K562 (cell line): Measurements from ENCODE around the gene ABHD12. TPM values are rescaled to one million over a fixed set of nuclear protein-coding genes. Genes with fewer than 3 reads are reported as not detected.

Experiments used
- ATAC-seq: fragments of 200-7000 bp; cut with Tn5 transposase; 3 replicates; pipeline ENCODE4 v1.9.1; 2020; ENCODE audit warnings: moderate library complexity
- BruUV-seq: library from RNA; stranded (reverse); fragments of 400-500 nt; replicated peaks from 2 replicates; lab custom pipeline; 2021; lab: Mats Ljungman, UMichigan
- CTCF ChIA-PET: fragments of 300-600 bp; formaldehyde crosslinking; extraction: SDS; loops from one replicate; lab custom pipeline; 2021; ENCODE audit warnings: low intra/inter-chr PET ratio; lab: Yijun Ruan, JAX
- POLR2A ChIA-PET: fragments of 300-600, 350-650 bp; sonication (Branson Sonifier 250); formaldehyde crosslinking; extraction: SDS; loops from one replicate; lab custom pipeline; 2021; ENCODE audit warnings: antibody characterized with exemption, inconsistent platforms; lab: Yijun Ruan, JAX
- DNase-seq, 4 experiments: peaks; one replicate each; pipeline versions ENCODE4 v3.0.0 to v3.0.0-alpha.2; 2011 to 2018; ENCODE audit warnings: low spot score in 3 of 4, mixed read lengths in 3 of 4; ENCODE audit errors: extremely low read depth in 1 of 4
- FAIRE-seq: peaks from 2 replicates; lab custom pipeline; 2011; peaks lifted over from hg19 to GRCh38; lab: Jason Lieb, UNC
- H2AFZ ChIP-seq: 2 replicates; pipeline ENCODE4 v1.6.0; 2011; ENCODE audit warnings: low read depth, low read length, control low read depth, inconsistent platforms
- H3K27ac ChIP-seq: fragments of 200-600 bp; 3 replicates; pipeline ENCODE4 v1.8.0; 2011; ENCODE audit warnings: low read depth, mild to moderate bottlenecking, control low read depth, inconsistent platforms, low read length, moderate library complexity, mixed read lengths; ENCODE audit errors: extremely low read depth
- H3K27me3 ChIP-seq, 2 experiments: fragments of 300-600 bp in 1 of 2; 2 replicates in 1 of 2; 3 replicates in 1 of 2; pipeline versions ENCODE4 v1.6.0 to v1.8.0; 2011; ENCODE audit warnings: inconsistent platforms in 2 of 2, low read length in 2 of 2, mild to moderate bottlenecking in 1 of 2, mixed read lengths in 1 of 2, moderate library complexity in 1 of 2; ENCODE audit not compliant: control insufficient read depth in 2 of 2, insufficient read depth in 2 of 2
- H3K36me3 ChIP-seq: fragments of 300-600 bp; 3 replicates; pipeline ENCODE4 v1.8.0; 2011; ENCODE audit warnings: mild to moderate bottlenecking, low read length, inconsistent platforms; ENCODE audit not compliant: control insufficient read depth, insufficient read depth
- H3K4me1 ChIP-seq, 2 experiments: fragments of 200-600 bp in 1 of 2; replicated peaks in 1 of 2; 2 replicates in 1 of 2; 3 replicates in 1 of 2; pipeline versions ENCODE4 v1.5.1 to v1.8.0; 2011; ENCODE audit warnings: inconsistent platforms in 2 of 2, low read length in 2 of 2, mild to moderate bottlenecking in 1 of 2, mixed read lengths in 1 of 2, moderate library complexity in 1 of 2; ENCODE audit not compliant: control insufficient read depth in 2 of 2, insufficient read depth in 2 of 2
- H3K4me2 ChIP-seq: 2 replicates; pipeline ENCODE4 v1.6.1; 2011; ENCODE audit warnings: low read length, control low read depth, inconsistent platforms, mixed read lengths; ENCODE audit not compliant: insufficient read depth
- H3K4me3 ChIP-seq: fragments of 200-600 bp; sonication (generic), shearing (Covaris generic); 2 replicates; pipeline ENCODE4 v1.5.1; 2016; ENCODE audit warnings: control low read depth, inconsistent platforms
- H3K79me2 ChIP-seq: fragments of 200-600 bp; 3 replicates; pipeline ENCODE4 v1.8.0; 2011; ENCODE audit warnings: low read length, inconsistent platforms; ENCODE audit not compliant: control insufficient read depth, insufficient read depth
- H3K9ac ChIP-seq, 2 experiments: 2 replicates each; pipeline versions ENCODE4 v1.6.0 to v1.6.1; 2011; ENCODE audit warnings: low read depth in 2 of 2, low read length in 2 of 2, control low read depth in 1 of 2, inconsistent platforms in 1 of 2, mild to moderate bottlenecking in 1 of 2, mixed read lengths in 1 of 2; ENCODE audit not compliant: insufficient read depth in 1 of 2
- H3K9me1 ChIP-seq: one replicate; pipeline ENCODE4 v1.6.0; 2011; ENCODE audit warnings: inconsistent platforms, mild to moderate bottlenecking, low read length, moderate library complexity; ENCODE audit not compliant: control insufficient read depth, insufficient read depth
- H3K9me3 ChIP-seq: replicated peaks from 2 replicates; pipeline ENCODE4 v1.5.1; 2011; ENCODE audit warnings: low read depth, low read length, inconsistent platforms; ENCODE audit not compliant: control insufficient read depth, insufficient read depth
- H4K20me1 ChIP-seq: replicated peaks from 2 replicates; pipeline ENCODE4 v1.6.1; 2011; ENCODE audit warnings: low read length, inconsistent platforms, mixed read lengths; ENCODE audit not compliant: control insufficient read depth, insufficient read depth
- CTCF ChIP-seq, 3 experiments: IDR thresholded peaks in 2 of 3; conservative IDR thresholded peaks in 1 of 3; 2 replicates each; pipeline ENCODE4 v1.5.1; 2011 to 2012; ENCODE audit warnings: low read length in 3 of 3, mild to moderate bottlenecking in 3 of 3, control low read depth in 2 of 3, improper control_type of control experiment in 1 of 3, inconsistent platforms in 1 of 3, low read depth in 1 of 3, mixed read lengths in 1 of 3, moderate library complexity in 1 of 3; ENCODE audit not compliant: insufficient read depth in 2 of 3
- HNRNPL ChIP-seq: fragments of 200-400 bp; formaldehyde crosslinking; IDR thresholded peaks from 2 replicates; pipeline ENCODE4 v1.6.1; 2017; ENCODE audit warnings: low read depth, mild to moderate bottlenecking, low read length
- RAD21 ChIP-seq, 2 experiments: fragments of 250-450 bp in 1 of 2; fragments of 450-650 bp in 1 of 2; sonication (Bioruptor Pico) in 1 of 2; formaldehyde crosslinking in 1 of 2; IDR thresholded peaks in 1 of 2; conservative IDR thresholded peaks in 1 of 2; 2 replicates each; pipeline versions ENCODE4 v1.4.0 to v1.8.0; 2020 to 2022; ENCODE audit warnings: mild to moderate bottlenecking in 2 of 2, moderate library complexity in 1 of 2
- REST ChIP-seq, 2 experiments: fragments of 450-650 bp; formaldehyde crosslinking in 1 of 2; IDR thresholded peaks; 2 replicates each; pipeline versions ENCODE4 v1.4.0 to v1.6.1; 2014 to 2020; ENCODE audit warnings: mild to moderate bottlenecking in 2 of 2, borderline replicate concordance in 1 of 2, low read depth in 1 of 2
- WGBS: fragments of 100-300 bp; shearing (Covaris generic); methylation state at CpG from one replicate; pipeline ENCODE4 v1.1.6; 2016; ENCODE audit warnings: low coverage, mixed read lengths; ENCODE audit not compliant: insufficient coverage; ENCODE audit errors: missing lambda C conversion rate; 5-methylcytosine and 5-hydroxymethylcytosine counted together
- in situ Hi-C: fragments of 300-500 bp; cut with MboI; formaldehyde crosslinking; loops from 4 replicates; pipeline ENCODE4 v1.15.0; 2018; ENCODE audit warnings: inconsistent platforms, mixed read lengths
- intact Hi-C: fragments of 100-400 bp; cut with micrococcal nuclease; formaldehyde crosslinking; loops from 2 replicates; pipeline ENCODE4 v1.14.2; 2022
- polyA plus RNA-seq, 8 experiments: library from polyadenylated mRNA; depleted of rRNA in 4 of 8; stranded (reverse) in 5 of 8; unstranded in 3 of 8; fragments of >200 nt; fragmentation: Nextera tagmentation in 2 of 8; fragmentation: Illumina TruSeq in 1 of 8; extraction: Ambion mirVana in 2 of 8; extraction: Trizol in 1 of 8; gene quantifications; 2 replicates each; pipeline versions ENCODE4 v1.2.1 to v1.2.3, GENCODE V29; 2011 to 2014; ENCODE audit warnings: inconsistent platforms in 1 of 8, missing spikeins in 1 of 8
- total RNA-seq, 7 experiments: library from RNA; depleted of rRNA in 6 of 7; stranded (reverse); fragments of >200 nt in 6 of 7; fragmentation: Illumina TruSeq in 2 of 7; extraction: Trizol in 2 of 7; gene quantifications; 2 replicates each; pipeline versions ENCODE4 v1.2.1 to v1.2.3, GENCODE V29; 2011 to 2021; ENCODE audit warnings: low replicate concordance in 1 of 7

The ABHD12 gene
- total and polyA plus RNA-seq, 9 of the 15 experiments (the other 6 are each of a cell fraction or from before 2014, with no cell fraction given): 0.65 to 15.6 (median 9.1) TPM

- no peak overlapping the region; a peak in 1 of 4 replicates for H3K9ac ChIP-seq
- no peaks in the 10 kb centered on the region; a peak in 1 of 5 replicates for H3K4me1 ChIP-seq
- intact Hi-C loops (loop anchor here (1.0 kb wide), 1 partner anchor 63 kb away; no protein-coding TSS in a partner anchor), in situ Hi-C loops (no loop called here)
- H3K9me1 ChIP-seq: no peaks in the 10 kb centered on the region
- BruUV-seq: no TSS peak
- peak; percentile 84 for ATAC-seq
- H3K79me2 ChIP-seq: no peaks in the 10 kb centered on the region; the same call in 2 of the 3 replicates
- 52% methylated on average over 17 of the region's 17 CpGs for WGBS
- H2AFZ ChIP-seq: no peak overlapping the region
- FAIRE-seq: no peak
- H3K9me3 ChIP-seq: no peaks in the 10 kb centered on the region
- CTCF ChIA-PET: interaction anchor here (2.6 kb wide), 1 partner anchor 62 kb away, joined by 7 read pairs; no protein-coding TSS in a partner anchor
- no peak overlapping the region for H3K4me2 ChIP-seq
- H4K20me1 ChIP-seq: no peaks in the 10 kb centered on the region
- H3K36me3 ChIP-seq: no peaks in the 10 kb centered on the region
- peak in 2 of 4 experiments; percentile 14 to 41 for DNase-seq
- no peaks in the 10 kb centered on the region for H3K27me3 ChIP-seq
- peak; percentile 43 to 54; a peak in 3 of 4 replicates for TF ChIP-seq RAD21 (CRISPR knock-in tag; conservative IDR thresholded peaks at IDR 0.05 in 1 of 2, IDR thresholded peaks at IDR 0.05 in 1 of 2)
- TF ChIP-seq HNRNPL: no peak
- TF ChIP-seq REST (IDR thresholded peaks at IDR 0.05; ENCODE audit: borderline replicate concordance): peak; percentile 23; the same call in 1 of the 2 replicates
- no peak for TF ChIP-seq REST (CRISPR knock-in tag; IDR thresholded peaks at IDR 0.05; ENCODE audit: low read depth)
- peak; percentile 30 to 55 (median 44); a peak in 3 of 6 replicates for TF ChIP-seq CTCF (IDR thresholded peaks at IDR 0.05 in 2 of 3, conservative IDR thresholded peaks at IDR 0.05 in 1 of 3; ENCODE audit: insufficient read depth in 2 of 3, low read depth in 1 of 3, low read length in 3 of 3)
- TF ChIP-seq, all 486 proteins: peak for 3
- H3K27ac ChIP-seq: no peak overlapping the region
- POLR2A ChIA-PET: no interaction called here
- no peak overlapping the region for H3K4me3 ChIP-seq
Measured at GRCh38 chr20:25336561-25337422, 53.8 kb downstream of the ABHD12 start.
